Midbrain (tissue), 1 donor: ENCODE data around the gene SEPHS1.
"Not testable (repeated sequence)": the region's sequence is repeated elsewhere in the genome, so short reads cannot be mapped to it uniquely, and the experiment has no call there.

ENCODE experiments used
- DNase-seq: peaks from one replicate; lab custom pipeline; 2025; lab: John Stamatoyannopoulos, UW

Gene SEPHS1, protein sequence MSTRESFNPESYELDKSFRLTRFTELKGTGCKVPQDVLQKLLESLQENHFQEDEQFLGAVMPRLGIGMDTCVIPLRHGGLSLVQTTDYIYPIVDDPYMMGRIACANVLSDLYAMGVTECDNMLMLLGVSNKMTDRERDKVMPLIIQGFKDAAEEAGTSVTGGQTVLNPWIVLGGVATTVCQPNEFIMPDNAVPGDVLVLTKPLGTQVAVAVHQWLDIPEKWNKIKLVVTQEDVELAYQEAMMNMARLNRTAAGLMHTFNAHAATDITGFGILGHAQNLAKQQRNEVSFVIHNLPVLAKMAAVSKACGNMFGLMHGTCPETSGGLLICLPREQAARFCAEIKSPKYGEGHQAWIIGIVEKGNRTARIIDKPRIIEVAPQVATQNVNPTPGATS

DNA sequence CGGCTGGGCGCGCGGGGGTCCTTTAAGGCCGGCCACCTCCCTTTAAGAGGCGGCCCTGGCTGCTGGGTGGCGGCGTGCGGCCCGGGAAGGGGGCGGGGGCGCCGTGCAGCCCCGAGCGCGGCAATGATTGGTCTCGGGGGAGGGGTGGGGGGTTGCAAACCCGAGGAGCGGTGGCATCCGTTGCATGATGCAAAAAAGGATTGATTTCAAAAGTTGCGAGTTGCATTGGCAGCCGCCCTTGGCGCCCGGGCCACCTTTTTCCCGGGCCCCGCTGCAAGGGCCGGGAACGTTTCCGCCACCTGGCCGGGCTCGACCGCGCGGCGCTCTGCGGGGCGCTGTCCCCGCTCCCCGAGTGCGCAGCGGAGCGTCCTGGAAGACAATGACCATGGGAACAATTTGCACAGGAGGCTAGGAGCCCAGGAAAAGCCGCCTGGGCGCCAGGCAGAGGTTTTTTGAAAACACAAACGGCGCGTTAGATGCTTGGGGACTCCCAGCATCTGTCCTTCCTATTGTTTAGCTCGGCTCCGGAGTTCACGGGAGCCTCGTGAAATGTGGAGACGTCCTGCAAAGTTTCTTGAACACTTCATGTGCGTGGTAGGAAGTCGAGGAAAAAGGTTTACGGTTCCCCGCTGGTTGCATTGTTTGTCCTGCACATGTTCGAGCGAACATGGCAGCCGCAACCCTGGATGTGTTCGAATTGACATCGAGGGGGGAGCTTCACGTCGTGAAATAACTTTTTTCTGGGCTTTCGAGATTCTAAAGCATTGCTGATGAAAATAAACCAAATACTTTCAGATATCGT is at the start of gene SEPHS1:
Gene SEPHS1 (minus strand): TSS at position 78 of the 802 bp plus-strand sequence. CDS start 3,343 bp downstream, outside the sequence.
- peak; percentile 77 for DNase-seq

DNA sequence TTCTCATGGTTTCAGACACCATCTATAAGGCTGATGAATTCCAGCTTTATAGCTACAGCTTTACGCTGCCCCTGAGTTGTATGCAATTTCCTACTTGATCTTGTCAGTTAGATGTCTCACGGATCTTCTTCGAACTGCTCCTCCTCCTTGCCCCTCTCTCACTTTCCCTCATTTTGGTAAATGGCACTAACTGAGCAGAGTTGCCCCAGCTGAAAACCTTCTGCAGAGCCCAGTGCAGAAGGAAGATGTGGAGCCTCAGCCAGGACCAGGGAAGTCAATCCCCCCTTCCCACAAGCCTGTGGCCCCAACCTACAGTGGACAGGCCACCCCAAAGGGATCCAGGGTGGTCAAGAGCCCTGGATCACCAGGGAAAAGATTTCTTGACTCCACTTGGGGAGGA is 49.0 kb upstream of the SEPHS1 start:
- DNase-seq = no peak

DNA sequence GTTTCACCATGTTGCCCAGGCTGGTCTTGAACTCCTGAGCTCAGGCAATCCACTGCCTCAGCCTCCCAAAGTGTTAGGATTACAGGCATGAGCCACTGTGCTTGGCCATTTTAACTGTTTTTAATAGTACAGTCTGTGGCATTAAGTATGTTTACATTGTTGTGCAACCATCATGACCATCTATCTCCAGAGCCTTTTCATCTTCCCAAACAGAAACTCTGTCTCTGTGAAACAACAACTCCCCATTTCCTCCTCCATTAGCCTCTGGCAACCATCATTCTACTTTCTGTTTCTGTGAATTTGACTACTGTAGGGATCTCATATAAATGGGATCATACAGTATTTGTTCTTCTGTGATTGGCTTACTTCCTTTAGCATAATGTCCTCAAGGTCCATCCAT is 48.3 kb upstream of the SEPHS1 start:
- DNase-seq = no peak

DNA sequence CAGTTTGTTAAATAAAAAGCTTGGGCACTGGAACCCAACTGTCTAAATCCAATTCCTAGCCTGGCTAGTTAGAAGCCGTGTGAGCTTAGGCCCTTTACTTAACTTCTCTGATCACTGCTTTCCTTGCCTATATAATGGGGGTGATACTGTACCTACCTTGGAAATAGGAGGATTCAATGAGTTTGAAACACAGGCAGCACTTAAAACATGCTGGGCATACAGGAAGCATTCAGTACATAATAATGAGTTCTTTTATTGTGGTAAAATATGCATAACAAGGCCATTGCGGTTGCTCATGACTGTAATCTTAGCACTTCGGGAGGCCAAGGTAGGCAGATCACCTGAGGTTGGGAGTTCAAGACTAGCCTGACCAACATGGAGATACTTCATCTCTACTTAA is 47.4 kb upstream of the SEPHS1 start:
- DNase-seq = no peak

DNA sequence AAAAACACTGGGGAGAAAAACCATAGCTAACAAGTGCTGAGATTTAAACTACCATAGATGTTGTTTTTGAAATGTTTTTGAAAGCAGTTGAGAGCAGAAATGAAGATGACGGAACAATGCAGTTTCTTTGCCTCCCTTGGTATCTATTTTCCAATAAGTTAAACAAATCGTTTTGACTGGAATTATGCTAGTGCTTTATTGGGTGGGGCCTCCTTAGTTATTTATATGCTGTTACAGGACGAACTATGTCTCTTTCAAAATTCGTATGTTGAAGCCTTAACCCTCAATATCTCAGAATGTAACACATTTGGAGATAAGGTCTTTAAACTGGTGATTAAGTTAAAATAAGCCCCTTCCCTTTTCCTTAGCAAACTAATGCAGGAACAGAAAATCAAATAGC is 45.5 kb upstream of the SEPHS1 start:
- no peak for DNase-seq

GRCh38 chr10:13392701-13393100 is 44.6 kb upstream of the SEPHS1 start:
- DNase-seq = no peak

DNA sequence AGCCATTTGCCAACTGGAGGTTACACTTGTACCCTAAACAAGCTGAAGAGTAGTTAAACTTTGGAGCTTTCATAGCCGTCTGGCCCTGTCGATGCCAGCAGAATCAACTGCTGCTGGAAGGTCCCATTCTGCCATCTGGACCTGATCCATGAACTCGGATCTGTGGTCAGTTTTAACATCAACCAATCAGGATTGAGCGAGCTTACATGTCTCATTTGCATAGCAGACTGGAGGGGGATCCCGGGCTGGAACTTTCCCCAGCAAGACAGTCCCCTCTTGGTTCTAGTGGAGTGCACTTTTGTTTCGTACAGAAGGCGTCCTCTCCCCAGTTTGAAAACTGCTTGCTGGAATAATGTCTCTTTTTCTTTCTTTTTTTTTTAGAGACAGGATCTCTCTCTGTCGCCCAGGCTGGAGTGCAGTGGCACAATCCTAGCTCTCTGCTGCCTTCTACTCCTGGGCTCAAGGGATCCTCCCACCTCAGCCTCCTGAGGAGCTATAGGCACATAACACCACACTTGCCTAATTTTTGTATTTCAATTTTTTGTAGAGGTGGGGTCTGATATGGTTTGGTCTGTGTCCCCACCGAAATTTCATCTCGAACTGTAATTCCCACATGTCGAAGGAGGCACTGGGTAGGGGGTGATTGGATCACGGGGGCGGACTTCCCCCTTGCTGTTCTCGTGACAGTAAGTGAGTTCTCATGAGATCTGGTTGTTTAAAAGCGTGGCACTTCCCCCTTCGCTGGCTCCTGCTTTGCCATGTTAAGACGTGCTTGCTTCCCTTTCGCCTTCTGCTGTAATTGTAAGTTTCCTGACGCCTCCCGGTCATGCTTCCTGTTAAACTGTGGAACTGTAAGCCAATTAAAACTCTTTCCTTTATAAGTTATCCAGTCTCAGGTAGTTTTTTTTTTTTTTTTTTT is 42.8 kb upstream of the SEPHS1 start:
- no peak for DNase-seq

DNA sequence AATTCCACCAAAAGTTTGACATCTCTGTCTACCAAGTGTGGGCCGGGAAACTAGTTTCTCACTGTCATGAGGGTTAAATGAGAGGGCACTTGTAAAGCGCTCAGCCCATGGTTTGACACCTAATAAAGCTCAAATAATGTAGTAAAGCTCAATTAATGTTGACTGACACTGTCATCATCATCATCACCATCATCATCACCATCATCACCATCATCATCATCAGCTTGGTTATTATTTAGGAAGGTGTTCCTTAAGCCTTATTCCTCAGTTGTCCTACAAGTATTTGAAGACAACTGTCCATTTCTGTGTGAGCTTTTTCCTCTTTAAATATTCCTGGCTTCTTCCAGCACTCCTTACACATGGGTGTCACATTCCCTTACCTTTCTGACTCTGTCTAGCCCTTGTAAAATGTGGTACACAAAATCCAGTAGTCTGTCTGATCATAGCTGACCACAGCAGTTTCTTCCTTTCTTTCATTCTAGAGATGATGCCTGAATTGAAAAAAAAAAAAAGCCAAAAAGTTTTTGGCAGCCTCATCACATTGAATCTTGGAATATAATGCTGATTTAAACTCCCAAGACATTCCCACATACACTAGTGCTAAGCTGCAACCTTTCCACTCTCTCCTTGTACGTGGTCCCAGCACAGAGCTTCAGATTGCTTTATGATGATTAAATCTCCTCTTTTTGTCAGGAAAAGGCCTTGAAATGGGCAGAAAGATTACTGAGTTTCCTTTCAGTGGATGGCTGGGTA is 40.6 kb upstream of the SEPHS1 start:
- DNase-seq = no peak

DNA sequence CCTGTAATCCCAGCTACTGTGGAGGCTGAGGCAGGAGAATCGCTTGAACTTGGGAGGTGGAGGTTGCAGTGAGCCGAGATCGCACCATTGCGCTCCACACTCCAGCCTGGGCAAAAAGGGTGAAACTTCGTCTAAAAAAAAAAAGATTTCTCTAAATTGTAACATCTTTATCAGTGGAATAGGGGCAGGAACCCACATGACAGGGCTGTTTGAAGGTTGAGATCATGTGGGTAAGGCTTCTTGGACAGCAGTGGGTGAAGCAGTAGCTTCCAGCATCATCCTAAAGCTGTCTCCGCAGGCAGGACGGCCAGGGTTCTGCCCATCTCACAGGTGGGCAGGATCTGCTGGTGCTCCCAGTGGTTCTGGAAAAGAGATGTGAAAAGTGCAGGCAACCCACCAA is 37.9 kb upstream of the SEPHS1 start:
- DNase-seq = no peak

DNA sequence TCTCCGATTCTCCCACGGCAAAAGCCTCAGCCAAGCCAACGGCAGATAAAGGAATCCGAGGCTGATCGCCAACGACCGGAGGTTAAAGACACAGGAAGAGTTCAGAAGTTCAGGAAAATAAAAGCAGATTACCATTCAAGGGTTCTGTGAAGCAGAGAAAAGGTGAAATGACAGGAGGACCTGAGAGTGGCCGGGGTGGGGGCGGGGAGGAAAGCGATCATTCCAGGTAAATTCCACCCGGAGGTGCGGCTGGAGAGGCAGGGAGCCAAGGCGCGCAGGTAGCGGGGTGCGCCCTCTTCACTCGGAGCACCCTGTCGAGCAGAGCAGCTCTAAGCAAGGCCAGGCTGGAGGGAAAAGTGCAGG is 35.3 kb upstream of the SEPHS1 start:
- DNase-seq = no peak

- DNase-seq = no peak
Measured at GRCh38 chr10:13382703-13383398, 34.8 kb upstream of the SEPHS1 start.

- not testable (repeated sequence) for DNase-seq
Measured at GRCh38 chr10:13379061-13379460, 31.0 kb upstream of the SEPHS1 start.

- DNase-seq = no peak
Measured at GRCh38 chr10:13376746-13377145, 28.7 kb upstream of the SEPHS1 start.

DNA sequence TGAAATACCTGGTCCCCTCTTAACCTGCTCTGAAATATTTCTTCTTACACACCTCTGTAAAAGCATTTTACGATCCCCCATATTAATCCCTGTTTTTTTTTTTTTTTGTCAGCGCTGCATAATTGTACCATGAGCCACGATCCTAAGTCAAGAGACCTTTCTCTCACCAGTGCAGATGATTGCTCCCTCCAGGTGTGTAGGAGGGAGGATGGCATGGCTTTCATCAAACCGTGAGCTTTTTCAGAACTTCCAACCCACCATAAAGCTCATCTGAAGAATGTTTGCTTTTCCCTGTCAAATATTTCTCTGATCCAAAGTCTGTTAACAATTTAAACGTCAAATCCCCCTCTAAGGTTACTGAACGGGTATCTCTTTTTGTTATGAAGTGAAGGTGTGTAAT is 28.2 kb upstream of the SEPHS1 start:
- no peak for DNase-seq

- DNase-seq = no peak
Measured at GRCh38 chr10:13375791-13376190, 27.7 kb upstream of the SEPHS1 start.

DNA sequence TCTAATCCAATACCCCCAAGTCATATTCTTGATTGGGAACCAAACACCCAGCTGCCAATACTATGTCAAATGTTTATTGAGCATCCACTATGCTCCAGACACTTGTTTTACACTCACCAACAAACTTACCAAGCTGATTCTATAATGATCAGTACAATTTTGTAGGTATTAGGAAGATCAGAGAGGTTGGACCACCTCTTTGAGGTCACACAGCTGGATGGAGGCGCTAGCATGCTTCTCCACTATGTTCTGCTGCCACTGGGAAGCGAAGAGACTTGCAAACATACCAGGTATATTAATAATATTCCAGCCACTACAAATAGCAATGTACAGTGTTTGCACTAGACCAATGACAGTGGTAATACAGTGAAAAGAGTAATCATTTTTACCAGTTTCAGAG is 25.6 kb upstream of the SEPHS1 start:
- DNase-seq = no peak

GRCh38 chr10:13372524-13372923 is 24.4 kb upstream of the SEPHS1 start:
- no peak for DNase-seq

- DNase-seq = peak; percentile 82
Measured at GRCh38 chr10:13371897-13372470, 23.9 kb upstream of the SEPHS1 start.

- no peak for DNase-seq
Measured at GRCh38 chr10:13366891-13367290, 18.8 kb upstream of the SEPHS1 start.

DNA sequence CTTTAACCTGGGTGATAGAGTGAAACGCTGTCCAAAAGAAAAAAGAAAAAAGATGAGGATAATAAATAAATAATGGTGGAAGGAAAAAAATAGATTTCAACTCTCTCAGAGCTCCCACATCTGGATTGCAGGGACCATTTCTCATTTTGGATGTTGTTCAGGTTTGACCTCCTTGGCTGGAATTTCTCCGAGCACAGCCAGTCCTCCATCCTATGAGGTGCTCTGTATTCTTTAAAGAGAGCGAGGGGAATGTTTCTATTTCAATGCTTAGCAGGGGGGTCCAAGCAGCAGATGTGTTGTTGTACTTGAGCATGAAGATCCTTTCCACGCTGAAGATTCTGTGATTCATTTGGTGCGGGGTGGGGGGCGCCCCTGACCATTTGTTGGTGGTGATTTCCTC is 17.7 kb upstream of the SEPHS1 start:
- DNase-seq = no peak

GRCh38 chr10:13365243-13365642 is 17.1 kb upstream of the SEPHS1 start:
- no peak for DNase-seq
